Activated CD4-positive, alpha-beta T cell treated with anti-CD3 and anti-CD28 coated beads for 48 hours (primary cell): ENCODE data around the gene PCSK5.
A peak's percentile ranks its signal among the peaks of the same experiment; 100 is the strongest.
"Not testable (repeated sequence)": the region's sequence is repeated elsewhere in the genome, so short reads cannot be mapped to it uniquely, and the experiment has no call there.

Source experiments
- DNase-seq: peaks from one replicate; pipeline ENCODE4 v3.0.0-alpha.2; 2020

The PCSK5 gene

GRCh38 chr9:75890472-75891276, at the start of gene PCSK5:
PCSK5 (plus strand) TSS chr9:75890673; CDS start chr9:75891182, 509 bp downstream.
- peak; percentile 89 for DNase-seq

- no peak for DNase-seq
Measured at GRCh38 chr9:75844321-75844720, 46.2 kb upstream of the PCSK5 start.

GRCh38 chr9:75845806-75846205, 44.7 kb upstream of the PCSK5 start:
- DNase-seq: no peak

GRCh38 chr9:75847085-75847484, 43.4 kb upstream of the PCSK5 start:
- no peak for DNase-seq

GRCh38 chr9:75850459-75851200, 39.8 kb upstream of the PCSK5 start:
- peak; percentile 17 for DNase-seq

GRCh38 chr9:75851917-75852316, 38.6 kb upstream of the PCSK5 start:
- no peak for DNase-seq

GRCh38 chr9:75852746-75853145, 37.7 kb upstream of the PCSK5 start:
- no peak for DNase-seq

- DNase-seq: no peak
Measured at GRCh38 chr9:75855509-75855908, 35.0 kb upstream of the PCSK5 start.

GRCh38 chr9:75858497-75859092, 31.9 kb upstream of the PCSK5 start:
- DNase-seq: no peak

- DNase-seq: no peak
Measured at GRCh38 chr9:75864266-75864665, 26.2 kb upstream of the PCSK5 start.

- peak; percentile 48 for DNase-seq
Measured at GRCh38 chr9:75866273-75866871, 24.1 kb upstream of the PCSK5 start.

GRCh38 chr9:75868526-75868925, 21.9 kb upstream of the PCSK5 start:
- not testable (repeated sequence) for DNase-seq

- DNase-seq: no peak
Measured at GRCh38 chr9:75869236-75869635, 21.2 kb upstream of the PCSK5 start.

GRCh38 chr9:75870450-75870849, 20.0 kb upstream of the PCSK5 start:
- no peak for DNase-seq

GRCh38 chr9:75871624-75872023, 18.8 kb upstream of the PCSK5 start:
- no peak for DNase-seq

- DNase-seq: no peak
Measured at GRCh38 chr9:75873712-75874111, 16.8 kb upstream of the PCSK5 start.

GRCh38 chr9:75876999-75877640, 13.4 kb upstream of the PCSK5 start:
- no peak for DNase-seq

GRCh38 chr9:75878488-75878860, 12.0 kb upstream of the PCSK5 start:
- no peak for DNase-seq

GRCh38 chr9:75880618-75881017, 9.9 kb upstream of the PCSK5 start:
- no peak for DNase-seq

GRCh38 chr9:75881761-75882160, 8.7 kb upstream of the PCSK5 start:
- DNase-seq: no peak

- DNase-seq: no peak
Measured at GRCh38 chr9:75885652-75886051, 4.8 kb upstream of the PCSK5 start.

- peak; percentile 6 for DNase-seq
Measured at GRCh38 chr9:75889577-75889976, 896 bp upstream of the PCSK5 start.

GRCh38 chr9:75889977-75890471, 449 bp upstream of the PCSK5 start:
- DNase-seq: peak; percentile 13
